ENCODE data around the gene ZNF587.
"Not testable (repeated sequence)": the region's sequence is repeated elsewhere in the genome, so short reads cannot be mapped to it uniquely, and the experiment has no call there.

Gene ZNF587

DNA sequence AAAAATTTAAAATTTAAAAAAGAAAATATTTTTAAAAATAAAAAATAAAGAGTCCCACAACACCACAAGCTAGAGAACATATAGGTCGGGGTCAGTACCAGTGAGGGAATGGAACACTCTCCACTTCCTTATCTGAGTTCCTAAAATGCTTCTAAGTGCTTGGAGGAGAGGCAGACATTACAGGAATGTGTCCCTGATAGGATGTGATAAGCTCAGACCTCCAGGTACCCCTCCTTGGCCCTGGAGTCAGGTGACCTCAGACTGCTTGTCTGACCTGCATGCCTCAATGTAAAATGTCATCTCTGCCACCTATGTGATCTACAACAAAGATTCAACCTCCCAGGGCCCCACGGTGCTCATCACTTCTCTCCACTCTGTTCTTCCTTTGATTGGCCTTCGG is 36.4 kb downstream of the ZNF587 start:
- in situ Hi-C loops (cut with MboI; ENCODE audit: low sequenced_read_pairs): no loop called here

- in situ Hi-C loops (cut with MboI; ENCODE audit: low sequenced_read_pairs): no loop called here
Observed at GRCh38 chr19:57887195-57887941, 37.7 kb downstream of the ZNF587 start.

- in situ Hi-C loops (cut with MboI; ENCODE audit: low sequenced_read_pairs): no loop called here
Observed at GRCh38 chr19:57888107-57888559, 38.5 kb downstream of the ZNF587 start.

DNA sequence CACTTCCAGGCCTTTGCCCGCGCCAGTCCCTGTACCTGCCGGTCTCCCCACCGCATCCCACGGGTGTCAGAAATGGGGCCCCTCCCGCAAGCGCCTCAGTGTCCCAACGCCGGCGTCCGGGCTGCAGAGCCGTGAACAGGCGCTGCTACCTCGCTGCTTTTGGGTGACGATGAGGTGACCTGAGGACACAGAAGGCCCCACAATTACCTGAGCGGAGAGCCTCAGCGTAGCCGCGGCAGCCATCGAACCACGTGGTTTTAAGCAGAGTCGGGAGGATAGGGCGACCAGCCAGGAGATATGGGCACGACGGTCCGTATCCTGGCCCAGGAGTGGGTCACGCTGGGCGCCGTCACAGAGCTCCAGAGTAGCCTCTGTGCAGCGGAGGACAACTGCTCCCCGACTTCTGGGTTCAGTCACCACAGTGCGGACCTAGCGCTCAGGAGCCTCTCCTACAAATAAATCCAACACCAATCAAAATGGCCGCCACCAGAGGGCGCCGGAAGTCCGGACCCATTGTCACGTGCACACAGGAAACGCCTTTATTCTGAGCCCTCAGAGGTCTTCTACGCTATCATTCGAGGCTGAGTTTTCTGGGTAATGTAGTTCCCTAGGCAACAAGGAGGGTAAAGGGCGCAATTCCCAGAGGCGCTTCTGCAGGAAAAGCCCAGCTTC is 39.0 kb downstream of the ZNF587 start, which contains the start of gene ZNF814:
Gene ZNF814 (minus strand): TSS at position 478 of the 672 bp plus-strand sequence. CDS start 235 bp downstream, at position 243.
- in situ Hi-C loops (cut with MboI; ENCODE audit: low sequenced_read_pairs): no loop called here

DNA sequence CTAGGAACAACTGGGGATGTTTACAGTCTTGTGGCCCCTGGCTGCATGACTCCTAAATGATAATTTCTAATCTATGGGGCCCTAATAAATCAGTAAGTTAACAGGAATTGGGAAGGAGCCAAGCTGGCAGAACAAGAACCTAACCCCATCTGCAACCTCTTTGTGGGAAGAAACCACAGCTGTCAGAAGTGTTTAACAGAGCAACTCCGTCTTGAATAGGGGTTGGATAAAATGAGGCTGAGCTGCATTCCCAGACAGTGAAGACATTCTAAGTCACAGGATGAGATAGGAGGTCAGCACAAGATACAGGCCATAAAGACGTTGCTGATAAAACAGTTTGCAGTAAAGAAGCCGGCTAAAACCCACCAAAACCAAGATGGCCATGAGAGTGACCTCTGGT is 41.0 kb downstream of the ZNF587 start:
- in situ Hi-C loops (cut with MboI; ENCODE audit: low sequenced_read_pairs): not testable (repeated sequence)

DNA sequence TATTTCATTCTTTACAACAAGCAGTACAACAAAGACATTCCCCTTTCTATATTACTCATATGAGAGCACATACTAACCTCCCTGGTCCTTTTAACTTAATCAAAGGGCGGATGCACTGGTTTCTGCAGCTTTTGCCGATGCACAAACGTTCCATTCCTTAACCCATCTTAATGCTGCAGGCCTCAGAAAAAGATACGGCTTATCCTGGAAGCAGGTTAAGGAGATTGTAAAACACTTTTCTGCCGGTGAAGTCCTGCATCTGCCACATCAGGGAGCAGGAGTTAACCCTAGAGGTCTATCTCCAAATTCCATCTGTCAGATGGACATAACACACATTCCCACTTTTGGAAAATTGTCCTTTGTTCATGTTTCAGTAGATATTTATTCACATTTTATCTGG is 50.7 kb downstream of the ZNF587 start:
- in situ Hi-C loops (cut with MboI; ENCODE audit: low sequenced_read_pairs): no loop called here

GRCh38 chr19:57903618-57904184 is 54.0 kb downstream of the ZNF587 start:
- in situ Hi-C loops (cut with MboI; ENCODE audit: low sequenced_read_pairs): no loop called here

GRCh38 chr19:57905258-57905657 is 55.6 kb downstream of the ZNF587 start:
- in situ Hi-C loops (cut with MboI; ENCODE audit: low sequenced_read_pairs): no loop called here

DNA sequence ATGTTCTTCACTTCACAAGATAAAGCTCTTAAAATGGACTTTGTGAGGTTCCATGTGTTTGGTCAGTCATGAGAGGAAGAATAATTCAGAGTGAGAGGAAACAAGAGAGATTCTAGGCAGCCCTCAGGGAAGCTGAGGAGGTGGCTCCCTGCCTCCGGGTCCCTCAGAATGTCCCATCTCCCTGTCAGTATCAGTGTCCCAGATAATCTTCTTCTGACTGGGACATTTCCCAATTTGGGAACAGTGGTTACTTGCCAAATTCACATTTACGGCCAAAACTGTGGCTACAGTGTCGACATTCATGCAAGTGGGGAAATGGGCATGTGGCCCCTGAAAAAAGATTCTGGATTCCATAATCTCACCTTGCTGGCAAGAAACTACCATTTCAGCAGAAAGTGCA is 57.7 kb downstream of the ZNF587 start:
- in situ Hi-C loops (cut with MboI; ENCODE audit: low sequenced_read_pairs): no loop called here

DNA sequence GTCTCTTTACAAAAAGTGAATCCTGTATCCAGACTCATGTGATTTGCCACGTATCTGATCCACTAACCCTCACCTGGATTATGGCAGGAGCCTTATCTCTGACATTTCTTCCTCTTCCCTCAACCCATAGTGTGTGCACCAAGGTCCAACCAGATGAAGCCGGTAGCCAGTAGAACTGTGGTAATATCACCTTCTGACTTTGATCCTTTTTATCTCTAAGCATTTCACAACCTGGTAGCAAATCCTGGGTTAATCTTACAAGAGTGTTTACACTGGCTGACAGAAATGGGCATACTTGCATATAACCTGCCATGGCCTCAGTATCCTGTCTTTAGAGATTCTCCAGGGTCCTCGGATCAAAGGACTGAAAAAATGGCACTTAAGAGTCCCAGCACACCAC is 64.9 kb downstream of the ZNF587 start:
- in situ Hi-C loops (cut with MboI; ENCODE audit: low sequenced_read_pairs): no loop called here

Data from HL-60/S4 treated with retinoic acid at 250 ng/mL for 4 days and 3 days (cell line).